ENCODE results near the gene LINC01488.

GRCh38 chr11:69501121-69501489, 19.6 kb downstream of the LINC01488 start:
- TF ChIP-seq POLR2A (IDR thresholded peaks at IDR 0.05; ENCODE audit: low read depth, low read length): no peak
- no peak for TF ChIP-seq POLR2AphosphoS5 (IDR thresholded peaks at IDR 0.05; ENCODE audit: low read depth, low read length)

Measured in GM12891 (cell line).